ENCODE measurements around the gene HOXA4. TPM values are rescaled to one million over a fixed set of nuclear protein-coding genes. Genes with fewer than 3 reads are reported as not detected.

The HOXA4 gene
- polyA plus RNA-seq, 1 experiment = 1.3 TPM

- no peak overlapping the region for H3K4me3 ChIP-seq (ENCODE audit: low read depth, low read length)
- no peak for DNase-seq (ENCODE audit: low read depth)
- ChIA-PET POLR2A (no interaction called here), CTCF (interaction anchor here (1.2 kb wide), 1 partner anchor 46 kb away, joined by 3 read pairs; no protein-coding TSS in a partner anchor)
- no peak for TF ChIP-seq CTCF (IDR thresholded peaks at IDR 0.05; ENCODE audit: insufficient read depth, low read depth, low read length)
- H3K27me3 ChIP-seq (ENCODE audit: control insufficient read depth, insufficient read depth, low read length) = peaks cover 10% of the 10 kb centered on the region
- H3K36me3 ChIP-seq (ENCODE audit: control insufficient read depth, insufficient read depth, low read length) = no peaks in the 10 kb centered on the region
Observed at GRCh38 chr7:27104341-27105058, 26.1 kb downstream of the HOXA4 start.

- no peak for TF ChIP-seq CTCF (IDR thresholded peaks at IDR 0.05; ENCODE audit: insufficient read depth, low read depth, low read length)
- no peaks in the 10 kb centered on the region for H3K36me3 ChIP-seq (ENCODE audit: control insufficient read depth, insufficient read depth, low read length)
- DNase-seq (ENCODE audit: low read depth) = no peak
- no peak overlapping the region for H3K4me3 ChIP-seq (ENCODE audit: low read depth, low read length)
- peaks cover 10% of the 10 kb centered on the region for H3K27me3 ChIP-seq (ENCODE audit: control insufficient read depth, insufficient read depth, low read length)
- ChIA-PET CTCF (no interaction called here), POLR2A (no interaction called here)
Observed at GRCh38 chr7:27103489-27104226, 26.9 kb downstream of the HOXA4 start.

- no peak within 1 kb of the TSS for H3K4me3 ChIP-seq (ENCODE audit: low read depth, low read length)
- DNase-seq (ENCODE audit: low read depth) = no peak
- POLR2A ChIA-PET = no interaction called here
- H3K36me3 ChIP-seq (ENCODE audit: control insufficient read depth, insufficient read depth, low read length) = no peaks in the 10 kb centered on the region
- H3K27me3 ChIP-seq (ENCODE audit: control insufficient read depth, insufficient read depth, low read length) = peaks cover 10% of the 10 kb centered on the region
- TF ChIP-seq CTCF (IDR thresholded peaks at IDR 0.05; ENCODE audit: insufficient read depth, low read depth, low read length) = no peak
- CTCF ChIA-PET = no interaction called here
Observed at GRCh38 chr7:27102581-27103442, 27.7 kb downstream of the HOXA4 start, which contains the start of gene HOXA2. TSS of gene HOXA2 (minus strand) at chr7:27102683. CDS start at chr7:27102500, 183 bp downstream.

- DNase-seq (ENCODE audit: low read depth) = no peak
- H3K4me3 ChIP-seq (ENCODE audit: low read depth, low read length) = no peak overlapping the region
- H3K36me3 ChIP-seq (ENCODE audit: control insufficient read depth, insufficient read depth, low read length) = no peaks in the 10 kb centered on the region
- ChIA-PET POLR2A (no interaction called here), CTCF (no interaction called here)
- H3K27me3 ChIP-seq (ENCODE audit: control insufficient read depth, insufficient read depth, low read length) = peaks cover 10% of the 10 kb centered on the region
- TF ChIP-seq CTCF (IDR thresholded peaks at IDR 0.05; ENCODE audit: insufficient read depth, low read depth, low read length) = no peak
Observed at GRCh38 chr7:27101957-27102580, 28.5 kb downstream of the HOXA4 start.

Data from BJ (cell line).